ENCODE results near the gene MINDY4.
"Not testable (repeated sequence)": the region's sequence is repeated elsewhere in the genome, so short reads cannot be mapped to it uniquely, and the experiment has no call there.

Gene MINDY4

DNA sequence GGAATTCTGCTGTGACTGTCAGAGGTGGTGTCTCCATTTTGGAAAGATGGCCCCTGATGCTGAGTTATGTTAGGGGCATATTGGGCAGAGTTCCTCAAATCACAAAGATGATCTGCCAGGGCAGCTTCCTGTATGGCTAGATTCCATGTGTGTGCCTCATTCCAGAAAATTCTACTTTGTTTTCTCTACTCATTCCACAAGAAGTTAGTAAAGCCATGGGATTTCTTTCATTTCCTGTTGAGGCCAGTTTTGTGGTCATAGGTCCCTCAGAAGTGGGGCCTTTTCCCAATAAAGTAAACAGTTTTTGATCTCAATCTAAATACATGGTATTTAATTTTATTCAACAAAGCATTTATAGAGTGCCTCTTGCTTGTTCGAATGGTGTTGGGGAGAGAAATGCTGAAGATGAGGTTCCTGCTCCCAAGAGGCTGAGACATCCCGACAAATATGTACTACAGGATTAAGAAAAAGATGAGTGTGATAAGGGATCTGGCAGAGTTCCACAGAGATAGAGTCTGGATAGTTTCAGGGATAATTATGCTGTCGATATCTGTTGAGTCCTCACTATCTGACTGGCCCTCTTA, 33.0 kb downstream of the MINDY4 start:
- no peak for DNase-seq (ENCODE audit: low spot score)

DNA sequence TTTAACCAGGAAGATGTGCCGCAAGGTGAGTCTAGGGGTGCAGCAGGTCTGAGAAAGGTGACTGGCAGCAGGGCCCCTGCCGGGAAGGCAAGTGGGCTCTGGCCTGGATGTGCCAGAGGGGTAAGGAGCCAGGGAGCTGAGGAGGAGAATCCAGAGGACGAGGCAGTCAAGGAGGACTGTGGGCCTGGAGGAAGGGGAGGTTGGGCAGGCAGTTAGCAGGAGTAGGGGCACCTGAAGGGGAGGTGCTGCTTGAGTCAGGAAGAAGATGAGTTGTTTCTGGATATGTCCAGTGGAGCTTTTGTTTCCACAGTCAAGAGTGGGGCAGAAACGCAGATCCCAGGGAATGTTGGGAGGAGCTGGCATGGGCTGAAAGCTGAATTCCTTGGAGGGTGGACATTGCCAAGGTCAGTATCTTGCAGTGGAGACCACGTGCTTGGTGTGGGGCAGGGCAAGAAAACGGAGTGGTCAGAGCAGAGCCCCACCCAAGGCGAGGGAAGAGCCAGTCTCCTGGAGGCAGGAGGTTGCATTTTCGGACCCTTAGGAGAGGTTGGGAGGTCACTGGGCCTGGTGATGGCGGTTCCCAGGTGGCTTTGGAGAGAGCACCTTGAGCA, 34.0 kb downstream of the MINDY4 start:
- DNase-seq (ENCODE audit: low spot score), result no peak

GRCh38 chr7:30805931-30806330, 34.7 kb downstream of the MINDY4 start:
- no peak for DNase-seq (ENCODE audit: low spot score)

GRCh38 chr7:30807477-30807876, 36.3 kb downstream of the MINDY4 start:
- not testable (repeated sequence) for DNase-seq (ENCODE audit: low spot score)

DNA sequence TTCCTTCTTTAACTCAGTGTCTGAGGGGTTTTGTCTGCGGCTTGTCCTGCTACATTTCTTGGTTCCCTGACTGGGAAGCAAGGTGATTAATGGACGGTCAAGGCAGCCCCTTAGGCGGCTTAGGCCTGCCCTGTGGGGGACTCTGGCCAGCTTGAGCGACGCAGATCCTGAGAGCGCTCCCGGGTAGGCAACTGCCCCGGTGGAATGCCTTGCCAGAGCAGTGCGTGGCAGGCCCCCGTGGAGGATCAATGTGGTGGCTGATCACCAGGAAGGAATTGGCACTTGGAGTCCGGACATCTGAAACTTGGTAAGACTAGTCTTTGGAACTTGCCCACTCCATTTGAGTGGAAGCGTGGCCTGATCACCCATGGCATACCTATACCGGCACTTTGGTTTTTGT, 36.7 kb downstream of the MINDY4 start:
- DNase-seq (ENCODE audit: low spot score), result not testable (repeated sequence)

DNA sequence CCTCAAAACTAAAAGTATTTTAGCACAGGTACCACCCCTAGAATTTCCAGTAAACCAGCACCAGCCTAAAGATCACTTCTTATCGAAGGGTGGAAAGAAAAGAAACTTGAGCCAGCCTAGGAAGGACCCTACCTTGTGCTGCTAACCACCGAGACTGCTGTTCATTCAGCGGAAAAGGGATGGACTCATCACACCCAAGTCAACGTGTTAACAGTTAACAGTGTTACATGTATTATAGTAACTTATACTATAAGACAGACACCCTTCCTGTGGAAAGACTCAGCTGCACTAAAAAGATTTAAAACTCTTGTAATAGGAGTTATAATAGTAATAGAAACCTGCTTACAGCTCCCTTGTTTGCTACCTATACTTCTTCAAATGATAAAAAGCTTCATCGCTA, 39.8 kb downstream of the MINDY4 start:
- DNase-seq (ENCODE audit: low spot score), result no peak

GRCh38 chr7:30812676-30813075, 41.5 kb downstream of the MINDY4 start:
- no peak for DNase-seq (ENCODE audit: low spot score)

GRCh38 chr7:30813466-30813865, 42.2 kb downstream of the MINDY4 start:
- no peak for DNase-seq (ENCODE audit: low spot score)

- no peak for DNase-seq (ENCODE audit: low spot score)
Observed at GRCh38 chr7:30814700-30815387, 43.6 kb downstream of the MINDY4 start.

DNA sequence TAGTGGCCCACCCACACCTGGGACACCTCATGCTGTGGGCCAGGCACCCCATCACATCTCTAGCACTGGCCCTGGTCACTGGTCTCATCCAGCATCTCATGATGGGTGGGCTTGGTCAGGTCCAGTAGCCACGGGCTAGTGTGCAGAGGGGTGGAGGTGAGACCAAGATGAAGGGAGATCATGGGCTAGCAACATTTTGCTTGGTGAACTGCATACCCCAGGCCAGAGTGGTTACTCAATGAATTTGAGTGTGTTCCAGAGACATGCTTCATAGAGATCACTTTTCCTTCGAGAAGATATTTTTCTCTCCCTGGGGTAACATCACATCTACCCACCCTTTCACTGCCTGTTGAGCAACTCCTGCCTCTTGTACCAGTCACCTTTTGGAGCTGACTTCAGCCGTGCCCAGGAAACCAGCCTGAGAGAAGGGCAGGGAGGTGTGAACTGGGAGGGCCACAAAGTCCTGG, 44.2 kb downstream of the MINDY4 start:
- DNase-seq (ENCODE audit: low spot score), result no peak

GRCh38 chr7:30815951-30816644, 44.9 kb downstream of the MINDY4 start:
- DNase-seq (ENCODE audit: low spot score), result no peak

- no peak for DNase-seq (ENCODE audit: low spot score)
Observed at GRCh38 chr7:30816645-30817370, 45.6 kb downstream of the MINDY4 start.

DNA sequence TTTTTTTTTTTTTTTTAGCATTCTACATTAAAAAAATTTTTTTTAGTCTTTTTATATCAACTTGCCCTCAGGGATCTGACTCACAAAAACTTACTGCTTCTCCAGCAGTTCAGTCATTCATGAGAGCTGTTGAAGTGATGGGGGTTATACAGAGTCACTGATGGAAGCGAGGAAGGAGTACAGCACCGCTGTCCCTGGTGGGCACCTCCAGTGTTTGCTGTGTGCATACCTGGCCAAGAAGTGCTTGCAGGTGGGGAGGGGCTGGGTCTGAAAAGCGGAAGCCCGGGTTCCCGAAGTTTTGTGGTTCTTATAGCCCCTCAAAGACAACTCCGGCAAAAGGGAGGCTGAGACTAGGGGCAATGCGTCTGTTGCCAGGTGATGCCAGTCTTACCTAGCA, 46.2 kb downstream of the MINDY4 start:
- no peak for DNase-seq (ENCODE audit: low spot score)

DNA sequence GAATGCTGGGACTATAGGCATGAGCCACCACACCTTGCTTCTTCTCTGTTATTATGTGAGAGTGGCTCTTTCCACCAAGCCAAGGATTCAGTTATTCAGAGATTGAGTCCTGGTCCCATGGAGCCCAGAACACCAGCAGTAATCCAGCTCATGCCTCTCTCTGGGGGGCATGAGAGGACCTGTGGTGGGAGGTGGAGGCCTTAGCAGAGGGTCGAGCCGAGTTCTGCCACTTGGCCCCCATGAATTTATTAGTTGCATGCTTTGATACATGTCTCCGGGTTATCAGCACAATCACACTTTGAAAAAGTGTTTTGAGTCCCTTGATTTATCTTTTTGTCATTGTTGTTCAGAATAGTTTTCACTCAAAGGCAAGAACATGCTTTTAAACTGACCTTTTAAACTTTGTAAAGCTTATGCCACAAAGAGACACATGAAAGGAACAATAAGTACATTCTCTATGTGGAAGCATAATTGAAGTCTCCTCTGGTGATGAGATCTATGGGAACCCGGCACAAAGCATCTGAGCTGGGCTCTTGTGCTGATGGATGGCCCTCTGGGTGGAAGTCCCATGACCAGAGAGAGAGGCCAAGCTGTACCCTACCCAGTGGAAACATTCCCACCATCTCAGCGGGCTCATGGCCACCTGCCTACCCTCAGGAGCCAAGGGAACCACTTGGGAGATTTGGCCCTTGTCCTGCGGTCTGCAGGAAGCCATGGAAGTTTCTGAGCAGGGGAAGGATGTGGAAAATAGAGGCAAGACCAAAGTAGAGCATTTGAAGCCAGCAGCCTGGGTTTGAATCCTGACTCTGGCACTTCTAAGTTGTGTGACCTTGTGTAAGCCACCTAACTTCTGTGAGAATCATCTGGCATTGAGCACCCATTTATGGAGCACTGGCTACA, 53.9 kb downstream of the MINDY4 start:
- no peak for DNase-seq (ENCODE audit: low spot score)

DNA sequence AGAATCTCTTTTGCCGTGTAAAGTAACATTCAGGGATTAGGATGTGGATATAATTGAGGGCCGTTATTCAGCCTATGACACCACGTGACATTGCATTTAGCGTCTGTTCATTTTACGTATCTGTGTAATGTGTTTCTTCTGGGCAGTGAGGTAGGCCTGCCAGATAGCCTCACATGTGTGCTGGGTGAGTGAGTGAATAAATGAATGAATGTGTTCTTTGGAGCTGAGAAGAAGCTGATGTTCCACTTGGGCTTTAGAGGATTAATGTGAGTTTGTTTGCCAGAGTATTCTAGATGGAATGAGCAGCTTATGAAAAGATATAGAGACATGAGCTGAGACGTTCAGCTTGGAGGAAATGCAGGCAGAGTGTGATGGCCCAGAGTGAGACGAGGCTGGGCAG, 55.0 kb downstream of the MINDY4 start:
- DNase-seq (ENCODE audit: low spot score), result no peak

DNA sequence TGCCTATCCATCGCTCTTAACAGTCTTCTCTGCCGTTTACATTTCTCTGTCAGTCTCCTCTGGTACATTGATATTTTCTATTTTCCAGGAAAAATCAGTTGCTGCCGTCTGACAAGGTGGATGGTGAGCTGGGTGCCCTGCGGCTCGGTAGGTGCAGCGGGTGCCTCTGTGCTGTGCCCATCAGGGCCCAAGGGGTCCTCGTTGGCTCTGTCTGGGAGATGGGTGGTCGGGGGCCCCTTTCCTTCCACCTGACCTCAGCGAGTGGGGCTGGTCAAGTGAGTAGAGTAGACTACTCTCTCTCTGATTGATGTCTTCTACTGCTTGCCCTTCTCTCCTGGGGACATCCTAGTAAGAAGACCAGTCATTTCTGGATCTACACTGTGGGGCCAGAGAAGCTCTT, 57.4 kb downstream of the MINDY4 start:
- no peak for DNase-seq (ENCODE audit: low spot score)

DNA sequence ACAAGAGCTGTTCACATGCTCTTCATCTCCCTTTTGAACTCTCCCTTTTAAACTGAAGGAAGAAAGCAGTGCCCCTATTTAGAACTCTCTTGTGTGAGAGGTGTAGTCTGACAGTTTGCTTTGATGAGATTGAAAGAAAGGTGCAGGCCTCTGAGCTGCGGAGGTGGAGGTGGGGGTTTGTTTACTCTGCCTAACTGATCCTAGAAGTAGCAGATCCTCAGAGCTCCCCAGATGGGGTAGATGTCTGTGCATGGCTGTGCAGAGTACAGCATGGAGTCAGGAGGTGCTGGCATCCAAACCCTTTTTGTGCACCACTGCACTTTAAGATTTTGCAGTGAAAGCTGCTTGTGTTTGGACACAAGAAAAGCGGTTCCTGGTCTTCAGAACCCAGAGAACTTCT, 58.3 kb downstream of the MINDY4 start:
- DNase-seq (ENCODE audit: low spot score), result no peak

- no peak for DNase-seq (ENCODE audit: low spot score)
Observed at GRCh38 chr7:30831227-30831626, 60.0 kb downstream of the MINDY4 start.

- DNase-seq (ENCODE audit: low spot score), result no peak
Observed at GRCh38 chr7:30831936-30832335, 60.7 kb downstream of the MINDY4 start.

DNA sequence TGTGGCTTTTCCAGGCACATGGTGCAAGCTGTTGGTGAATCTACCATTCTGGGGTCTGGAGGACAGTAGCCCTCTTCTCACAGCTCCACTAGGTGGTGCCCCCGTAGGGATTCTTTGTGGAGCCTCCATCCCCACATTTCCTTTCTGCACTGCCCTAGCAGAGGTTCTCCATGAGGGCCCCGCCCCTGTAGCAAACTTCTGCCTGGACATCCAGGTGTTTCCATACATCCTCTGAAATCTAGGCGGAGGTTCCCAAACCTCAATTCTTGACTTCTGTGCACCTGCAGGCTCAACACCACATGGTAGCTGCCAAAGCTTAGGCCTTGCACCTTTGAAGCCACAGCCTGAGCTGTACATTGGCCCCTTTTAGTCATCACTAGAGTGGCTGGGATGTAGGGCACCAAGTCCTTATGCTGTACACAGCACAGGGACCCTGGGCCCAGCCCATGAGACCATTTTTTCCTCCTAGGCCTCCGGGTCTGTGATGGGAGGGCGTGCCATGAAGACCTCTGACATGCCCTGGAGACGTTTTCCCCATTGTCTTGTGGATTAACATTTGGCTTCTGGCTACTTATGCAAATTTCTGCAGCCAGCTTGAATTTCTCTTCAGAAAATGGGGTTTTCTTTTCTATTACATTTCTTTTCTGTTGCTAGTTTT, 62.9 kb downstream of the MINDY4 start:
- not testable (repeated sequence) for DNase-seq (ENCODE audit: low spot score)

All from ecto neural progenitor cell (in vitro differentiated cells).